Purkinje cell (primary cell): ENCODE data around the gene HBP1. TPM values are rescaled to one million over a fixed set of nuclear protein-coding genes. Genes with fewer than 3 reads are reported as not detected.

Source experiments
- polyA plus RNA-seq: library from polyadenylated mRNA; unstranded; fragments of >200 nt; fragmentation: Nextera tagmentation; gene quantifications from 2 replicates; pipeline ENCODE4 v1.2.1, GENCODE V29; 2014

Gene HBP1, protein sequence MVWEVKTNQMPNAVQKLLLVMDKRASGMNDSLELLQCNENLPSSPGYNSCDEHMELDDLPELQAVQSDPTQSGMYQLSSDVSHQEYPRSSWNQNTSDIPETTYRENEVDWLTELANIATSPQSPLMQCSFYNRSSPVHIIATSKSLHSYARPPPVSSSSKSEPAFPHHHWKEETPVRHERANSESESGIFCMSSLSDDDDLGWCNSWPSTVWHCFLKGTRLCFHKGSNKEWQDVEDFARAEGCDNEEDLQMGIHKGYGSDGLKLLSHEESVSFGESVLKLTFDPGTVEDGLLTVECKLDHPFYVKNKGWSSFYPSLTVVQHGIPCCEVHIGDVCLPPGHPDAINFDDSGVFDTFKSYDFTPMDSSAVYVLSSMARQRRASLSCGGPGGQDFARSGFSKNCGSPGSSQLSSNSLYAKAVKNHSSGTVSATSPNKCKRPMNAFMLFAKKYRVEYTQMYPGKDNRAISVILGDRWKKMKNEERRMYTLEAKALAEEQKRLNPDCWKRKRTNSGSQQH
- 11.4 and 13.9 TPM in 2 replicates for polyA plus RNA-seq

DNA sequence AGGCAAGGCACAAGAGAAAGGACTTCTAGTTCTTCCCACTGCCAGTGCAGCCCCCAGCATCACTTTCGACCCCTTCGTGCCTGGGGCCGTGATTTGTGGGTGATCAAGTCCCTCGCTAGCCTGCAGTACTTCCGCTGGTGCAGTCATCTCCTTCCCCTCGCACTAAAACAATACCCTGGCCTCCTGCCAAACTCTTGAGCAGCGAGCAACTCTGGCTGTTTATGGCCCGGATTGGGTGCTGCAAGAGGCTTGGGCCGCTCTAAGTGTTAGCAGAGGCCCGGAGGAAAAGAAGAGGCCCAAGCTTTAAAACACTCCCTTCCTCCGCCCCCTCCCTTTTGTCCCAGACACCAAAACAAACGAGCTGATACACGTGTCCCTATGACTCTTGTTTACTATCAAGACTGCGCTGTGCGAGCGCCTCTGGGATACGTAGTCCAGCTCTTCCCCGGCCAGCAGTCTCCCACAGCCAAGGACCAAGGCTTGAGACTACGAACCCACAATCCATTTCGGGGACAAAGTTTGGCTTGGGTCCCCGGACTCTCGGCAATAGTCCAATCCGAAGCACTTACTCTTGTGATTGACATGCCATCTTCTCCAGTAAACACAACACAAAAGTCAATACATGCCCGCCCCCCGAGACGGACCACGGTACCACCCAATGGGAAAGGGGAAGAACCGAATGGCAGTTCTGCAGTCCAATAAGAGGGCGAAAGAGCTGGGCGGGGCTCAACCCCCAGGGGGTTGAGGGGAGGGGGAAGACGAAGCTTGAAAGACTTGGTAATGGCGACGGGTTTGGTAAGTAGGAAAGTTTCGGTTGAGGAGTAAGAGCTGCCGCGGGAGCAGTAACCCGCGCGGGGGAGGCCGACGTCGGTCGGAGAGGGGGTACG is at the start of gene HBP1:
HBP1 (plus strand) TSS at position 771 of the 887 bp plus-strand sequence. CDS start 10,891 bp downstream, outside the sequence.

Other genes starting within 250 kb of the HBP1 start
- gene PRKAR2B, start 124.3 kb upstream of the HBP1 start, polyA plus RNA-seq: 55.7 and 56.7 TPM in 2 replicates